ENCODE measurements around the gene DNAJA2. TPM values are rescaled to one million over a fixed set of nuclear protein-coding genes. Genes with fewer than 3 reads are reported as not detected.

DNAJA2 gene
- total and polyA plus RNA-seq, 2 donors (not counting 3 experiments of a cell fraction or from before 2014, with no cell fraction given), result 6.4 to 61.4 TPM

GRCh38 chr16:46973996-46974324 lies 486 bp upstream of the DNAJA2 start:
- H3K79me2 ChIP-seq (ENCODE audit: control insufficient read depth, insufficient read depth, low read length), result peaks cover 40% of the 10 kb centered on the region
- H2AFZ ChIP-seq (ENCODE audit: low read depth, low read length), result peak overlapping the region; percentile 70
- H3K27me3 ChIP-seq (ENCODE audit: control insufficient read depth in 2 of 2, insufficient read depth in 2 of 2, low read length in 2 of 2), result no peaks in the 10 kb centered on the region
- CTCF ChIA-PET, result interaction anchor here (0.9 to 5.3 kb wide), 8 partner anchors 10 to 1650 kb away, joined by 3 to 31 read pairs (median 6); partner anchors contain the start of gene NETO2
- no peaks in the 10 kb centered on the region for H3K9me3 ChIP-seq (replicated peaks; ENCODE audit: control insufficient read depth, insufficient read depth, low read length)
- peaks cover 0 to 5% of the 10 kb centered on the region in 2 experiments for H3K36me3 ChIP-seq (ENCODE audit: control insufficient read depth in 2 of 2, extremely low read depth in 1 of 2, insufficient read depth in 2 of 2, low read length in 2 of 2)
- H3K4me2 ChIP-seq (ENCODE audit: insufficient read depth, low read length), result peak overlapping the region; percentile 66
- intact Hi-C loops (cut with micrococcal nuclease) (loop anchor here (1.0 to 10.0 kb wide), 5 partner anchors 63 to 1391 kb away; partner anchors contain the start of genes ORC6 and VPS35), dilution Hi-C loops (cut with MboI; ENCODE audit: extremely low pct_ligation_motif_present, low sequenced_read_pairs) (no loop called here)
- POLR2A ChIA-PET, result no interaction called here
- TF ChIP-seq JUN (IDR thresholded peaks at IDR 0.05; ENCODE audit: borderline replicate concordance, insufficient read depth, insufficient read length, low read depth) (no peak), MAX (IDR thresholded peaks at IDR 0.05; ENCODE audit: insufficient read depth, insufficient read length) (no peak), POLR2AphosphoS5 (IDR thresholded peaks at IDR 0.05; ENCODE audit: insufficient read depth, low read depth, low read length) (no peak), MYC (IDR thresholded peaks at IDR 0.05; ENCODE audit: low read depth, low read length) (no peak), POLR2A (IDR thresholded peaks at IDR 0.05; ENCODE audit: low read depth, low read length) (no peak), EZH2 (IDR thresholded peaks at IDR 0.05; ENCODE audit: borderline replicate concordance, low read depth, low read length, severe bottlenecking) (no peak), GATA2 (IDR thresholded peaks at IDR 0.05; ENCODE audit: insufficient read depth, insufficient read length, low read depth, low read length) (no peak), FOS (IDR thresholded peaks at IDR 0.05; ENCODE audit: borderline replicate concordance, insufficient read depth, low read length) (no peak), CTCF (IDR thresholded peaks at IDR 0.05; ENCODE audit: extremely low read depth in 1 of 2, insufficient read depth in 1 of 2, low read depth in 1 of 2, low read length in 2 of 2) (no peak)
- no peaks in the 10 kb centered on the region for H3K9me1 ChIP-seq (replicated peaks; ENCODE audit: control insufficient read depth, extremely low read depth, insufficient read depth, low read length)
- DNase-seq (ENCODE audit: low read depth, low spot score) (no peak), FAIRE-seq (no peak)
- peaks cover 19% of the 10 kb centered on the region for H3K4me1 ChIP-seq (ENCODE audit: control insufficient read depth, extremely low read depth, insufficient read depth, low read length)
- H3K27ac ChIP-seq (ENCODE audit: insufficient read depth, low read depth, low read length), result peak overlapping the region; percentile 18
- H3K4me3 ChIP-seq (replicated peaks in 1 of 3; ENCODE audit: insufficient read depth in 1 of 3, low read depth in 1 of 3, low read length in 3 of 3), result peak overlapping the region; percentile 1 to 94 (median 89)
- H4K20me1 ChIP-seq (replicated peaks; ENCODE audit: control insufficient read depth, extremely low read depth, insufficient read depth, low read length), result peaks cover 5% of the 10 kb centered on the region
- TSS peak; percentile 91 for BruUV-seq (replicated peaks)
- peak overlapping the region; percentile 90 for H3K9ac ChIP-seq (replicated peaks; ENCODE audit: extremely low read depth, insufficient read depth, low read length)
